HG03558 (cell line): ENCODE data around the gene EYS.
"Not testable (repeated sequence)": the region's sequence is repeated elsewhere in the genome, so short reads cannot be mapped to it uniquely, and the experiment has no call there.

Experiments used
- ATAC-seq: cut with Tn5 transposase; IDR thresholded peaks from one replicate; pipeline ENCODE4 v1.9.1; 2021; ENCODE audit warnings: moderate number of reproducible peaks; ENCODE audit not compliant: unreplicated experiment; ENCODE audit errors: extremely low read depth

Gene EYS

GRCh38 chr6:65483652-65484051 lies 223.4 kb downstream of the EYS start:
- ATAC-seq = not testable (repeated sequence)

DNA sequence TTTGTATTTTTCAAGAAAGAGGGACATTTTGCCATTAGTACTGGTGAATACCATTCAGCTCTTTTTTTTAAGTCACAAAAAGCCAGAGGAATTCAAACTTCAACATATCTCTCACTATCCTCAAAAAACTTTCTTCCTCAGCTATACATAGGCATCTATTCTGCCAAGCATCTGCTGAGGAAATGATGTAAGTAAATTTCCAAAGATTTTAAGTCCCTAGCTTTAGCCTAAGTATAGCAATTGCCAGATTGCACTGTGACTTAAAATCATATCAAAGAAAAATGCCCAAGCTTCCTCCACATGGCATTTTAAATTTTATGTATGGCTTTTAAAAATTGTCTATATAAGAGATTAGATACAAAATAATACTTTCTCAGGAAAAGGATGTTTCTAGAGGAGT lies 237.4 kb downstream of the EYS start:
- no peak for ATAC-seq

- ATAC-seq = no peak
Measured at GRCh38 chr6:65468307-65468706, 238.7 kb downstream of the EYS start.

DNA sequence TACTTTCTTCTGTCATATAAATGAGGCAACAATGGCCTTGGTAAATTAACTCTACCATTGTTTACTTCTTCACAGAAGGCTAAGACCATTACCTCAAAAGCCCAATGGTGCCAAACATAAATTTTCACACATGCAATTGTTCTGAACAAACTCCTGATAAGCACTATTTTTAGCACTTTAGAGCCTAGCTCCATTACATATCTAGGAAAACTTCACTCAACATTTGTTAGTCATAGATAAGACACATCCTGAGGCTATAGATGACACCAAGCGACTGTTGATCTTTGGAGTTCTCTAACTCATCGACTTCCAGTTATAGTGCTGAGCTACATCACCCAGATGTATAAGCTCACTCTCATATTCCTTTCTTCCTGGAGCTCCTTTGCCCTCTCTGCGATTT lies 245.9 kb downstream of the EYS start:
- no peak for ATAC-seq

GRCh38 chr6:65452333-65452732 lies 254.7 kb downstream of the EYS start:
- ATAC-seq = no peak

DNA sequence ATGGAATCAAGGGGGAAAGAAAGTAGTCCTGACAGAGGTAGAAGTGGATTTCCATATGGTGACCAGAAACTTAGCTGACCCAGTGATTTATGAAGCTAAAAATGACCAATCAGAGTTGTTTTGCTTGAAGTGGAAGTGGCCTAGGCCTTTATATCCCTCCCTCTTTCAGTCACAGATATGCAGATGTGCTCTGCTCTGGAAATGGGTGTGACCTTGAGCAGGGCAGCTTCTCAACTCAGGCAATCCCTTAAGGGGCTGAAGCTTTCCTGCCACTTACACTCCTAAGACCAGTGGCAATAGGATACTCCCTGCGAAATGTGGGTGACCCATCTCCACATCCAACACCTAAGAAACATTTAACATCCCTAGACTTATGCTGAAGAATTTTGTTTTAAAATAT lies 256.6 kb downstream of the EYS start:
- ATAC-seq = no peak

DNA sequence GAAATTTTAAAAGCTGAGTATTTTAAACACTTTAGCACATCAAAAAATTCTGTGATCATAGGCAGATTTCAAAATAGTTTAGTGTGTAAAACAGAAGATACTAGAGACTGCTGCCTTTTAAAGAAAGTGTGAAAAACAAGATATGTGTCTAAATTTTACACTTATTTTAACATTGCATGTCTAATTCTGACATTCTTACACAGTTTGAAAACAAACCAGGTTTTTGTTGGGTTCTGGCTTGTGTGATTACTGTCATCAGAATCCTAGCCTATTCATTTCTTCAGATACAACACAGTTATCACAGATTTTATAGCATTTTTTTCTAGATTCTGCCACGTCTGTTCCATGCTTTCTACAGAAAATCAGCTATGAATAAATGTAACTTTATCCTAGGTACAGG lies 257.1 kb downstream of the EYS start:
- ATAC-seq = no peak

DNA sequence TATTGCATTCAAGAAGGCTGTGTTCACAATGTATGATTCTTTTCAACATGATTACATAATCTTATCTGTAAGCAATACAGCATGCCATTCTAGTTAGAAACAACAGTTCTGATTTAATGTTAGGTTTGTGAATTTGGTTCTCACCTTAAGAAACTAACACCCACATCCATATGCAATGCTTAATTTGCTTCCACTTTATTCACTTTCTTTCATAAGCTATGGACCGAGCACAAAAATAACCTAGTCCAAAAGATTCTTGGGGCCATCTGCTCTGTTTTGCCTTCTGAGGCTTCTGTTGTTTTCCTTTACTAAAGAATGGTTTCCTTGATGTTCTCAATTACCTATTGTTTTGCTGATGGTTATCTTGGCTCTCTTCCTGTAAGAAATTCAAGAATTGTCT lies 258.2 kb downstream of the EYS start:
- ATAC-seq = no peak

DNA sequence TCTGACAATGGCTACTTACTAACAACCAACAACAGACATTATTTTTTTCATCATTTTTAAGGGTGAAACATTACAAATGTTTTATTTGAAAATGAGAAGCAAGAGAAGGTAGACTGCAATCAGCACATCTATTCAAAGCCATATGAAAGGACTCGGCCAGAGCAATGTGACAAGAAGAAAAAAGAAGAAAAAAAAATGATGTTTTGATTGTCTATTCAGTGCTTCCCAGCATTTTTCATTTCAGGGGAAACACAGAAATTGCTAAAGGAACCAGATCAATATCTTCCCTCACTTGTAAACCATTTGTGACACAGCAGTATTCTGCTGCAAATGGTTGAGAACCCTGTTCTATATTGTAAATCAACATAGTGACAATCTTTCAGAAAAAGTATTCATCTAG lies 270.7 kb downstream of the EYS start:
- no peak for ATAC-seq

- ATAC-seq = no peak
Measured at GRCh38 chr6:65416621-65417020, 290.4 kb downstream of the EYS start.

DNA sequence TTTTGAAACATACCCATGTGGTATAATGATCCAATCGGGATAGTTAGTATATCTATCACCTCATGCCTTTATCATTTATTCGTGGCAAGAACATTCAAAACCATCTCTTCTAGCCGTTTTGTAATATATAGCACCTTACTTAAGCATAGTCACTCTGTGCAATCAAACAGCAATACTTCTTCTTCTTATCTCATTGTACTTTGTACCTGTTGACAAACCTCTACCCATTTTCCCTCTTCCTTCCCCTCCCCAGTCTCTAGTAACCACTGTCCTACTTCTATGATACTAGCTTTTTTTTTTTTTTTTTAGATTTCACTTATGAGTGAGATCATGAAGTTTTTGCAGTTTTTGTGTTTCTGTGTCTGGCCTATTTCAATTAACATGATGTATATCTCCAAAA lies 296.7 kb downstream of the EYS start:
- no peak for ATAC-seq

GRCh38 chr6:65402564-65402963 lies 304.5 kb downstream of the EYS start:
- ATAC-seq = no peak

GRCh38 chr6:65399355-65400084 lies 307.5 kb downstream of the EYS start:
- ATAC-seq = no peak

DNA sequence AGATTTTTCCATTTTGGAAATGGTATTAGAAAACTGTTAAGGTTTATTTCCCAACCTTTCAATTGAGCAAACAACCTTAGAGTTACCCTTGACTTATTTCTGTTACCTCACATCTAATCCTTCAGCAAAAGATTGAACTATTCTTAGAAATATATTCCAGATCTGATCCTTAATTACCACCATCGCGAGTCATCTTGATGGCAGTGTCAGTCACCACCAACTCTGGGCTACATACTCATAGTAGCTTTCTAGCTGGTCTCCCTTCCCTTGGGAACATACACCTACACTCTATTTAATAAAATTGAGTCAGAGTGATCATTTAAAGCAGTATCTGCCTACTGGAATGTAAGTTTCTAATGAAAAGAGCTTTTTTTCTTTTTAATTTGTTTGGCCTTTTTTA lies 308.2 kb downstream of the EYS start:
- no peak for ATAC-seq

DNA sequence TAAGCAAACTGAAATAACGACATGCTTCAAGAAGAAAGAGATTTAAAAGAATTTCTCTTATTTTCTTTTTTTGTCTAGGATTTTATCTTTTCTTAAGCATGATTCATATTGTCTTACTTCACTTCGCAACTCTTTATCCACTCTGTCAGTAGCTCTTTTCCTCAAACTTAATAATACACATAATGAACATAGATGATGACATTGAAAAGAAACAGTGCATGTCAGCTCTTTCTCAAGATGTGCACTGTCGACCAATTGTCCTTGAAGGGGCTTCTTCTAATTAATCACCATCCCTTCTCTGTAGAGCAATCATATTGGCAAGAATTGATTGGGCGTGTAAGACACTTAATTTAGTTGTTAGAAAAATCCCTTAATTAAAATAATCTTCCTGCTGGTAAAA lies 356.5 kb downstream of the EYS start:
- ATAC-seq = no peak

GRCh38 chr6:65302655-65303054 lies 404.4 kb downstream of the EYS start:
- ATAC-seq = not testable (repeated sequence)

- ATAC-seq = no peak
Measured at GRCh38 chr6:65299236-65299635, 407.8 kb downstream of the EYS start.

GRCh38 chr6:65295812-65296211 lies 411.2 kb downstream of the EYS start:
- ATAC-seq = no peak

DNA sequence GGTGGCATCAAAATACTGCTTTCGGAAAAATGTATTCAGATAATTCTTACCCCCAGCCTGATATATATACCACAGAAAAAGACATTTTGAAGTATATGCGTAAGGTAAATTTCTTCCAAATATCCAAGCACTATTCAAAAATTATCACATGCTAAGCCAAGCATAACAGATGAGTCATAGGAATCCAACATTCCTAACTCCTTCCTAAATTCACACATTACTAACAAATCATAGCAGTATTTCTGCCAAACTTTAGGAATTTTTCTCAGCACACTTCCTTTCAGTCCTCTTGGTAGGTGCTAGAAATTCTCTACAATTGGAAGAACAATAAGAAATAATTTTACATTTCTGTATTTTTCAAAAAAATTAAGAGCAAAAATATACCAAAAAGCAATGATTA lies 417.5 kb downstream of the EYS start:
- no peak for ATAC-seq

- ATAC-seq = no peak
Measured at GRCh38 chr6:65285275-65285674, 421.8 kb downstream of the EYS start.

DNA sequence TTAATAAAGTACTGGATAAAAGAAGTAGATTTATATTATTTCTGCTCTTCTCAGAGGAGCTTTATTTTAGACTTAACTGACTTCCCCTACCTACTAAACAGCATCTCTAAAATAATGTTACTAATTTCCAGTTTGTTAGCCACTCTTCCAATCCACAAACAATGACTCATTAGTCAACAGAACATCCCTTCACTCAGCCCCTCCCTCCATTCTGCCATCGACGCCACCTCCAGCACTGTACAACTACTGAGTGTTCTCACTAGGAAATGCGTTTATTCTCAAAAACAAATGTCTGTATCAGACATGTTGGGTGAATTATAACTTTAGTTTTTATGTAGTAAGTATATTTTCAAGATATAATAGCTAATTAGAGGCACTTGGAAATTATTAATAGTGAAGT lies 427.0 kb downstream of the EYS start:
- no peak for ATAC-seq

GRCh38 chr6:65262241-65262640 lies 444.8 kb downstream of the EYS start:
- no peak for ATAC-seq

DNA sequence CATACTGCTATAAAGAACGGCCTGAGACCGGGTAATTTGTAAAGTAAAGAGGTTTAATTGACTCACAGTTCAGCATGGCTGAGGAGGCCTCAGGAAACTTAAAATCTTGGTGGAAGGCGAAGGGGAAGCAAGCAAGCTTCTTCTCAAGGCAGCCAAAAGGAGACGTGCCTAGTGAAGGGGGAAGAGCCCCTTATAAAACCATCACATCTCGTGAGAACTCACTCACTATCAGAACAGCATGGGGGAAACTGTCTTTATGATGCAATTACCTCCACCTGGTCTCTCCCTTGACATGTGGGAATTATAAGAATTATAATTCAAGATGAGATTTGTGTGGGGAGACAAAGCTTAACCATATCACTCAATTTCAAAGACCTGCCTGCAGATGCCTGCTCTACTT lies 447.0 kb downstream of the EYS start:
- no peak for ATAC-seq
